Stimulated activated CD4-positive, alpha-beta T cell treated with anti-CD3 and anti-CD28 coated beads, Interleukin-15, amount 100 ng/mL, for 1 hour (primary cell): Measurements from ENCODE around the gene WWTR1.

ENCODE experiments used
- DNase-seq, 2 donors: peaks; one replicate each; pipeline ENCODE4 v3.0.0-alpha.2; 2020; ENCODE audit warnings: low read depth in 1 of 2, low spot score in 1 of 2

The WWTR1 gene

DNA sequence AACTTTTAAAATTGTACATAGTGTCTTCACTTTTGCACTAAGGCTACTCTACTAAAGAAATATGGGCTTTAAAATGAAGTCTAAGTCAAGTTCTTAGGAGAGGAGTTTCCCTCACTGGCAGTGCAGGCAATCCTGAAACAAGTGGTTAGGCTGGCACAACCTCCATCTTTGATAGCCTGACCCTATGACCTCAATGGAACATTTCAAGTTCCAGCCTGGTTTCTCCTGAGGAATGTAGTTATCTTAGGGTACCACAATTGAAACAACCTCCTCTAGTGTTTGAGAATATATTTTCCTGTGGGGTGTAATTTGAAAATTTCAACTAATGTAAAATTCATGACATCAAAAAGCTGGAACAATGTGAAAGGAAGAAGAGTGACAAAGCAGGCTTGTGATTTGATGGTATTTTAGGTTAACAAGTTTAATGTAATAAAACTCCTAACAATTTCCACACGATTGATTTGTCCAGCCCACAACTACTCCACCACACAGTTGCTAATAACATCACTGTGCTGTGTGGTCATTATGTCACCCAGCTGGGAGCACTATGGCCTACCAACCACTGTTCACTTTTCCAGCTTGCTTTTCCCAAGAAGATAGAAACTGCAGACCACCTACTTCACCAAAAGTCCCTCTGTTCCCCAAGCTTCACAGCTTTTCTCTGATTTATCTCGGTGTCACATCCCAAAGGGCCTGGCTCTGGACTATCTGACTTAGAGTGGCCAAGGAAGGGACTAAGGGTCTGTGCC lies 1.8 kb downstream of the WWTR1 start:
- no peak for DNase-seq

DNA sequence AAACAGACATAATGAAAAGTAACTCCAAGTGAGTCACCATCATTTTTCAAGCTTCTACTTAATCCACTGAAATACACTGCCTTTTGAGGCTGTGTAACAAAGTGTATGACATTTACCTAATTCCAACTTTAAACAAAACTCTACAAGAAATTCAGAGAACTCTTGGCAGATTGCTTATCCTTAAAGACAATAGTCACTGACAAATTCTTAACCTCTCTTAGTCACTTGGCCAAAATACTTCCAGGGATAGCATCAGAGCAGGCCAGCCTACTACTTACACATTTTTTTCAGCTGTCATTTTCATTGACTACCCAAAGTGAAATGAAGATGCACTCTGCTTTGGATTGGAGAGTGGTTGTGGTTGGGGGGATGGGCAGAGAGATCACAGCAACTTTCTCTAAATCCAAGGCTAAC lies 3.6 kb downstream of the WWTR1 start:
- no peak for DNase-seq

DNA sequence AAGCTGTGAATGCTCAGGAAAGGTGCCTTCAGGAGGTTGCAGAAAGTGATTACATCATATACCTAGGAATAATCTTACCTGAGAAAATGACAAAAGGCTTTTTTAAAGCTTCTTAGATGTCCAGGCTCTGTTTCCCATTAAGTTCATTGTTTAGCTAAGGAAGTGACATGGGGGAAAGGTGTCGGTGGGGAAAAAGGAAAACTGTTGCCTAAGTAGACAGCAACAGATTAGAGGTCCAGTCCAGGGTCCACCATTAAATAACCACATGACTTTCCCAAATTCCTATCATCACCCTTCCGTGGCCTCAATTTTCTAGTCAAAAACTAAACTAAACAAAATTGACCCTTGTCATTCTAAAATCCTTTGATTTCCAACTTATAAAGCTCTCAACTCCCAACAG lies 4.3 kb downstream of the WWTR1 start:
- no peak for DNase-seq

DNA sequence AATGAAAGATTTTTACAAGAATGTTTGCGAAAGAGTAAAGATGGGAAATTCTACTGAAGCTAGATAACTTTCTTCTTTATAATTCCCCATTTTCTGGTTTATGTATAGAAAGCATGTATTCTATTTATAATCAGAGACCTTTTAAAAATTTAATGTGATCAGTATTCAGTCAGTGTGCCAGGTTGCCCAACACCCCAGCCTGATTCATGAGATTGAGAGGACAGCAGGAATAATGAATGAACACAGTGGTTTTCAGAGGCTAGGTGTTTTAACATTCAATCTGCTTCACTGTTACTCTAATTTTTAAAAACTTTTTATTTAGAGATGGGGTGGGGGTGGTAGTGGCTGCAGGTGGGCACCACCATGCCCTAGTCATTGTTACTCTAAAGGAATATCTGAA lies 4.7 kb downstream of the WWTR1 start:
- DNase-seq, result no peak

DNA sequence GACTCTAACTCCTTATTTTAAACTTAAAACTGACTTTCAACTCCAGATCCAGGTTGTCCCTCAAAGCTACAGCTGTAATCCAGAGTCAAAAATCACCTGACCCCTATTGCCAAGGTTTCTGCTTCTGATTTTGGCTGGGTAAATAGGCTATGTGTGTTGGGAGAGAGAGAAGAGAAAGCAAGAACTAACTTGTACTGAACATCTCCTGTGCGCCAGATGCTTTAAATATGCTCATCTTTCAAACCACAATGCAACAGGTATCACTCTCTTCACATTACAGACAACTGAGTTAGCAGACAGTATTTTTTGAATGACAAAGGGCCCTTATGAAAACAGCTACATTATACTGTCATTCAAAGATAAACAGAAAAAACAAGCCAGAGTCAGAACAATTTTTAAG lies 7.0 kb downstream of the WWTR1 start:
- DNase-seq, result no peak

DNA sequence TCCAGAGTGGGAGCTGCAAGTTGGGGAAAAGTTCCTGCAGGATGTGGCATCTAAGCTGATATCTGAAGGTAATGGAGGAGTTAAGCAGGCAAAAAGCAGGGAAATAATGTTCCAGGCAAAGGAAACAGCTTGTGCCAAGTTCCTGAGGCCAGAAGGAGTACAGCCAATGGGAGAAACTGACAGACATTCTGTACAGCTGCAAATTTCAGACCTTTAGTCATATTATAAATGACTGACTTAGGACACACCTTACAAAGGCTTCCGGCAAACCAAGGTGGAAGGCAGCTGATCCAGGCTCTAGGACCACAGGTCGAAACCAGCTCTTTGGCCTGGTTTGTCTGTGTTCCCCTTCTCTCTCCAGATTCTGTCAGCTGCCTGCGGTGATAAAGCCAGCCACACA lies 9.3 kb downstream of the WWTR1 start:
- no peak for DNase-seq

DNA sequence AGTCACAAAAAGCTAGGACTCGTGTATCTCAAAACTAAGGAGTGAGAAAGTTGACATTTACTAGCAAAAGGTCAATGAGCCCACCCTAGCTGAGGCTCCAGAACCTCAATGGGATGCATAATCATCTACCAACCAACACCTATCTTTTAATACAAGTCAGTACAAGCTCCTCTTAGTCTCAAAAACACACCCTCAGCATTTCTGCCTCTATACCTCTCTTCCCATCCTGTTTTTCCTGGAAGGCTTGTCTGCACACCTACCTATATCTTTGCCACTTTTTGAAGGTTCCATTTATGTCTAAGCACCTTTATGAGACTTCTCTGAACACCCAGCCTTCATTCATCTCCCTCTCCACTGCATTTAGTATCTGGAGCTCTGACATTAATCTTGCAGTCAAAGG lies 10.0 kb downstream of the WWTR1 start:
- no peak for DNase-seq

DNA sequence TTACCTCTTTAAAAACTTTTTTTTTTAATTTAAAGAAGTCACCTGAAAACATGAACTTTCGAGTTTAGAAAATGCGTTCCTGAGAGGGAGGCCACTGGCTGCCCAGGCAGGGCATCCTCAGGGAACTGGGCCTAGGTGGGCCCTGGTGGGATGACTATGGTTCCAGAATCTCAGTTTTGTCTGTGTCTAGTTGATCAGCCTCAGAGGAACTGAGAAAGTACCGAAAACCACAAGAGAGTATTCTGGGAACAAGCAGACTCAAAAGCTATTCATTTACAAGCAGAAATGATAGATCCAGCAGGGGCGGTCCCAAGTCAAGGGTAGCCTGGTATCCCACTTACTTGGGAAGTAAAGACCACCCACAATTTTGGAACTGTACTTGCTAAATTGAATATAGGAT lies 10.5 kb downstream of the WWTR1 start:
- no peak for DNase-seq

DNA sequence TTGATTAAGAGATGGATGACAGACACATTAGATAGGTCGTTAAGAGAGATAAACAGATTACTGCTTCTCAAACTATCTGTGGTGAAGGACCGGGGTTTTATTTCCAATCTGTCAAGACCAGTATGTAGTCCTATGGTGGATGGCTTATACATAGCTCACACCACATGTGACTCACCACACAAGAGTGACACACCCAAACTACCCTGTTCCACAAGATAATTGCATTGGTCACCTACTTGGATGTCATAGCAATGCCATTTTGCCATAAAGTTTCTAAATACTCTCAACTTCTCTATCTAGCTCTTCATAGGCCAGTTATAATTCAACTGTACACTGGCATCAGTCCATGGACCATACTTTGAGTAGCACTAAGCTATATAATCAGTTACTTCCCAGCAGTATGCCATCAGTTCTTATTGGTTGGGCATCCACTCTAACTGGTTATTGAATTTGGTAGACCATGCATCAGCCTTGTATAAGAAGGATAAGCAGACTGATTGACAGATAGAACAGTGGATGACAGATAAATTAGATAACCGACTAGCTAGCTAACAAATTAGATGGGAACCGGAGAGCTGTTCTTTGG lies 11.6 kb downstream of the WWTR1 start:
- no peak for DNase-seq

DNA sequence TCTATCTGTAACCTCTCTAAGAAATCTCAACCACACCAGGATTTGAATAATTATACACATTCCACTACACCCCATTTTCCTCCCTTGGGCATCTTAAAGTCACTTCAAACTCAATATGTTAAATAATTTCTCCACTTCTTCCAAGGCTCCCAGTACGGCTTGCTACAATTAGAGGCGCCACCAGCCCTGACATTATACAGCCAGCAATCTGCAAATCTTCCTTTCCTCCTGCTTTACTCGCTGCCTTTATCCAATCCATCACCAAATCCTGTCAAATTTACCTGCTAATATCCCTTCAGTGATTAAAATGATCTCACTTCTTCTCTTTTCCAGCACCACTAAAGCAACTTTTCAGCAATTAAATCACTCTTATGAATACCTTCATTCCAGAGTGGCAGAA lies 13.9 kb downstream of the WWTR1 start:
- DNase-seq, result no peak

DNA sequence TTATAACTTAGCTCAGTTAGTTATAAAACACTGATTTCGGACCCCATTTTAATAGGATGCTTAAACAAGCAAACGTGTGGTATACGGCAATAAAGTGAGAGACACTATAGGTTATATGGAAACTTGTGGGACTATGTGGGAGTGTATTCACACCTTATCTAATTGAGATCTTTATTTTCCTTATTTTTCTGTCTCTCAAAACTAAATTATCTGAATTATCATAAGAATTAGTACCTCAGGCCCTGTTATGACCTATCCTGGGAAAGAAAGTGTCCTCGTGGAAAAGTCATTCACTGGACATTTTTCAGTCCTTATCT lies 14.4 kb downstream of the WWTR1 start:
- no peak for DNase-seq

DNA sequence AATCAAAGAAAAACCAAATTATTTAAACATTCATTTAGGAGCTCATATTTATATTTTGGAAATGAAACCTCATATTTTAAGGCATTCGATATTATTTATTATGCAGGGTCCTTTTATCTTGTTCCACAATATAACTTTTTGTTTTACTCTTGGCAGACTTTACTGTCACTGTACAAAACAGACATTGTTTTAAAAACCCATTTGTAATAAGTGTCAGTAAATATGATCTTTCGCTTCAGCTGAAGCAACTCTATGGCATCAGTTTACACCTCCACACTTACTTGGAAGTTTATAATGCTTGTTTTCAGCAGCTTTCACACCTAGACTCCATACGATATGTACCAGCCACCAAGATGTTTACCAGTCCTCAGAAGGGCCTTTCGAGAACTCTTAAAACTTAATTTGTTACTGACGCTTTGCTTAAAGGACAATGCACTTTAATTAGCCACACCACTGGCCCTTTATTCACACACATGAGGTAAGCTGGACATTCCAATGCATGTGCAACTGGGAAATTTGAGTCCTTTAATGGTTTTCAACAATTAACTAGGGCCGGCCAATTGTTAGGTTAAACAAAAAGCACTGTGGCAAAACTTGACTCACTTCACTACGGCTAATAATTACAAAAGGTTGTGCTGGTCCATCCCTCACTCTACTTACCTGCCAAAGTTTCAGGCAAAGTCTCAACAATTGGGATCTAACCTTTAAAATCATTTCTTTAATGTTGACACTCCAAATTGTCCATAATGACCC lies 16.7 kb downstream of the WWTR1 start:
- DNase-seq, result no peak

DNA sequence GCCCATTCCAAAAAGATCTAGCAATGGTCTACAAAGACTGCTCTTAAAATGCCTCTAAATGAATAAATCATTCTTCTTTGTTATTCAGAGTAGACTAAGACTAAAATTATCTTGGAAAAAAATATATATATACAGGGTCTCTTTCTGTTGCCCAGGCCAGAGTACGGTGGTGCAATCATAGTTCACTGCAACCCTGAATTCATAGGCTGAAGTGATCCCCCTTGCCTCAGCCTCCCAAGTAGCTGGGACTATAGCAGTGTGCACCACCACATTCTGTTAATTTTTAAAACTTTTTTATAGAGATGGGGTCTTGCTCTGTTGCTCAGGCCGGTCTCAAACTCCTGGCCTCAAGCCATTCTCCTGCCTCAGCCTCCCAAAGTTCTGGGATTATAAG lies 18.7 kb downstream of the WWTR1 start:
- no peak for DNase-seq

DNA sequence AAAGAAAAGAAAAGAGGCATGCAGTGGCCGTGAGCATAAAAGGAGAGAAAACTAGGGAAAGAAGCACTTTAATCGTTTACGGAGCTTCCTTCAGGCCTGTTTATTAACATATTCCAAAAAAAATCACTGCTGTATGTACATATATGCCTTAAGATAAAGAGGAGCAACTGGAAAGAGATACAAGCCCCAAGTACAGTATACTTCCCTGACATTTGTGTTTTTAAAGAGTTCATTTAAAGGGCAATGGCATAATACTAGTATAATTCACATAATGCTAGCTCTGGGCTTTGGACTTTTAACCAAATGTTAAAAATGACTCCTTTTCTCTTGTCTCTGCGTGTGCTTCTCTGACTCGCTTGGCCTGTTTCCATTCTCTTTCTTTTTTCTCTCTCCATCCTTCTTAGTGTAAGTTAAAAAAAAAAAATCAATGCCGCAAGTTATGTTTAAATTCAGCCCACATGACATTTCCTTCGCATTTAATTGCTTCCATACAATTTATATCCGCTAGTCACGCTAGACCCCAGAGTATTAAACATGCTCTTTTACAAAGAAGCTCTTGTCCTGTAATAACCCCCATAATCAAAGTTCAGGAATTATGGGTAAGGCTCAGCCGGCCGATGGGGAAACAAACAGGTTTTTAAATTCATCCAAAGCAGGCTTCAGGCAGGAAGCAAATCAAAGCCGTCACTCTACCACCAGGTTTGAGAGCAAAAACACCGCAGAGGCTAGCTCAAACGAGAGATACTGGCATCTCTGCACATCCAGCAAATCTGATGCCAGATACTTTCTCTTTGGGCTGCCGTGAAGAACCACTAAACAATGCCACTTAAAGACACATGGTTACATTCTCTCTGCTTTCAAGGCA lies 19.4 kb downstream of the WWTR1 start:
- no peak for DNase-seq

DNA sequence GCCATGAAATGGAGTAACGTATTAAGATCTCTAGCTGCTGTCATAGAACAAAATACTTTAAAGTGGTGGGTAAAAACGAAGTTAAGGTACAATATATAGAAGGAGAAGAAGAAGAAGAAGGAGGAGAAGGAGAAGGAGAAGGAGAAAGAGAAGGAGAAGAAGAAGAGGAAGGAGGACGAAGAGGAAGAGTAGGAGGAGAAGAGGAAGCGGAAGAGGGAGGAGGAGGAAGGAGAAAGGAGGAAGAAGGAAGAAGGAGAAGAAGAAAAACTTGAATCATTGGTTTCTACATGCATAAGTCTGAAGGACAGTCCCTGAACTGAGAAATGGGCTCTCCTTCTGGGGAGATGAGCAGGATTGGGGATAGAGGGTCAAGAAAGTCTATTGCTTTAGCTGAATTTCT lies 22.4 kb downstream of the WWTR1 start:
- DNase-seq, result no peak

DNA sequence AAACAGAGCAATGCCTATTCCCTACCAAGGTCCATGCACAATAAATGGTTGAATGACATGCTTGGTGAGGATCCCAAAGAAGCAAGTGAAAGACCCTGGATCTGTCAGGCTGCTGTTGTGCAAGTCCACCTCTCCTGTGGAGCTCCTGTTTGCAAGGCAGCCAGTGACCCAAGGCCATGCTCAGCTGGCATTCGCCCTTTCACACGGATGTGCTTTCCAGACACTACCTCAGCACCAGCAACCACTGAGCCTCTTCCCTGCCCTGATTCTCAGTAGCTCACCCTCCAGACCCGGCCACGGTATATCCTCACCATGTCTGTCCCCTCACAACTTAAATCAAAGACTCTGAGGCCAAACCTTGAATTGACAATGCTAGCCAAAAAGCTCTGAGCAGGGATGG lies 23.3 kb downstream of the WWTR1 start:
- DNase-seq, result no peak

DNA sequence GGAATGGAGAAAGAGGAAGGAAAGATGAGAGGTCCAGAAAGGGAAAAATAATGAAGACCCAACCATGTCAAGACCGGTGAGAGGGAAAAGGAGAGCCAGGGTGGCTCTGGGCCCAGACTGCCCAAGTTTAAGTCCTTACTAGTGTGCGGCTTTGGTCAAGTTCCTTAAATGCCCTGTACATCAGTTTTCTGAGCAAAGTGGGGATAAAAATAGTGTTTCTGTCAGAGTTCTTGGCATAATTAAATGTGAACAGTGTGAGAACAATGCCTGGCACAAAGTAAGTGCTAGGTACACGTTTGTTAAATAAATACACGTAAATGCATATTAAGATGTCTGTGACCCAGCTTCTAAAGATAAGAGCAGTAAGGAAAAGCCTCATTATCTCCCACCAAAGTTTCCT lies 23.8 kb downstream of the WWTR1 start:
- DNase-seq, result no peak

DNA sequence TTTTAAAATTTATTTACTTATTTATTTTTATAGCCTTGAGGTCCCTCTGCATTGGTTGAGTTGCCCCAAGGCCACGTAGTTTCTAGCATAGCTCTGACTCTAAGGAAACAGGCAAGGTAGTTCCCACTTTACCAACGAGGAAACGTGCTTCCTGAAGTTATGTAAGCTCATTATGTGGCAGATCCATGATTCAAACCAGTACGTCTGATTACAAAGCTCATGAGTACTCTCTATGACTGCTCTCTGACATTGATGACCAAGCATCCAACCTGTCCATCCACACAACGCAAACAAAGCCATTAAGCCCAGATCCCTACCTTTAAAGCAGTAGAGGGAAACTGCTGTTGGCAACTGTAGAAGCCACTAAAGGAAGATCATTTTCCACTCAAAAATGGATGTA lies 25.6 kb downstream of the WWTR1 start:
- DNase-seq, result no peak

DNA sequence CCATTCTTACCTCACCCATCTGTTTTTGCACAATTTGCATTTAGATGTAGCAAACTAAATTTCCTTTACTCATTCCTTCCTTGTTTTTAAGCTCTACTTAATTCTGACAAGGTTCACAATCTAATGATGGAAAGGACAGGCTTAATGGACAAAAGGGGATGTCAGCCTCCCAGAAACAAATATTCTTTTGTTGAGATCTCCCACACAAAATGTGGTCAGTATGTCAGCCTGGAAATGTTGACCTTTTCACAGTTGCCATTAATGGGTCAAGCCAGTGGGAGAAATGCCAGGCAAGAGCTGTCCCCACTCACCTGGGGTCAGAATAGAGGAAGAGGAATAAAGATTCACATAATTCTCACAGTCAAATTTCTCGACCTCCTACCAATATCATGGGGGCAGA lies 27.0 kb downstream of the WWTR1 start:
- no peak for DNase-seq

DNA sequence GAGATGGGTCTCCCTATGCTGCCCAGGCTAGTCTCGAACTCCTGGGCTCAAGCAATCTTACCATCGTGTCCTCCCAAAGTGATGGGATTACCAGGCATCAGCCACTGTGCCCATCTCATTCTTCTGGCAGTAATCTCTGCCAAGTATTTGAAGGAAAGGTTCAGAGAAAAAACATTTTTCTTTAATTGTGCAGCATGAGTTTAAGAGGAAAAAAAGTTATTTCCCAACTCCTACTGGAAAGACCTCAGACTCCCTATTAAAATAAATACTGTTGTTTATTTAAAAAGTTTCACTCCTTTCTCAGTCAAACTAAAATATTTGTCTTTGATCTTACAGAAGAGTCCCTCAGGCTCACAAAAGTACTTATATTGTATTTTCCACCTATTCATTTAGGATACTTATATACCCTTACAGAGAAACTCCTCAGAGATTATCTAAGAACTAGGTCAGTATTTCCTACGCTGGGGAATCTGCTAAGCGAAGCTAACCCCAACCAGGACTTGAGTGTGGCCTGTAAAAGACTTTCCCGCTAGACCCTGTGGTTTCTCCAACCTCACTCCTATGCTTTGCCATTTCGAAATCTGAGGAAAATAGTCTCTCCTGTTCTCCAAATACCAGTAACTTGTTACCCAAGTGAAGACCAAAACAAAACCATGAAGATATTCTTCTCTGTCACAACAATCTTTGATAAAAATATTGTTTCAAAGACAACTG lies 28.7 kb downstream of the WWTR1 start:
- DNase-seq, result no peak

DNA sequence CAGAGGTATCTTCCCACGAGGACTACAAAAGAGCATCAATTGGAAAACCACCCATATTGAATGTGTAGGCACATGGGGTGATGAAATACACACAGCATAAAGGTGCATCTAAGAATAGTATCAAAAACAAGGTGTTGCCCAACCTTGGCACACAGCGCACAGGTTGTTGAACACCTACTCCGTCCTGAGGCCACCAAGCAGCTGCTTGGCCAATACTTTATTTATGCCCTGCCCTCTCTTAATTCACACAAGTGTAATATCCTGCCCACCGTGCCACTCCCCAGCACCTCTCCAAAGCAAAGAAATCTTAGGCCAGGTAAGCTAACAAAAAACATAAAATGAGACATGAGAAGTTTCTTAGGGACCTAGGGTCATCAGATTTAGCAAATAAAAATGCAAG lies 31.2 kb downstream of the WWTR1 start:
- no peak for DNase-seq
